GM19043 (cell line): Measurements from ENCODE around the gene ANKRD28.
"Not testable (repeated sequence)": the region's sequence is repeated elsewhere in the genome, so short reads cannot be mapped to it uniquely, and the experiment has no call there.

Experiments
- ATAC-seq: cut with Tn5 transposase; IDR thresholded peaks from one replicate; pipeline ENCODE4 v1.9.1; 2021; ENCODE audit warnings: low read depth; ENCODE audit not compliant: unreplicated experiment

Gene ANKRD28

DNA sequence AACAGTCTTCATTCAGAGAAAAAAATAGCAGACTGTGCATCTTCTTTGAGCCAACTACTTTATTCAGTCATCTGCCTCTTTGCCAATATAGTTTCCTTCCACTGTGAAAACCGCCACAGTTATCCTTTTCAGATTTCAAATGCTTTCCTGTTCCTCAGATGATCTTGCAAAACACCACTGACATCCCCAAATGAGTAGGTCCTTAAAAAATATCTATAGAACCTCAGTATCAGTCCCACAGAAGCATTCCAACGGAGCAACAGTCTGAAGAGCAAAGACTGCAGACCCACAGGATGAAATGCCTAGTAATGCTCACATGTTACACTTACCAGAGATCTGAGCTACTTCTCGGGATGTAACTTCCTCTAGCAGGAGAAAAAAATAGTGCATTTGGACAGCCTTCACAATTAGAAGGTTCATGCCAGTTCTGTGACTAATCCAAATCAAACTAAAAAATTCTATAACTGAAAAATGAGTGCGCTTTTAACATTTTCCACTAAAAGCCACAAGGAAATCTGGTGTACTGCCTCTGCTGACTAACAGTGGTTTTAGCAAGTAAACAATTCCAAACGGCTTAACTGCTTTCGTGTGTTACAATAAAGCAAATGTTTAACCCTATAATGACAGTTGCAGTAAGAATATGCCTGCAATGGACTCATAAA is at the start of gene ANKRD28:
Gene ANKRD28 (minus strand): TSS at position 338 of the 662 bp plus-strand sequence. CDS start 1,458 bp downstream, outside the sequence.
- ATAC-seq, result peak; percentile 30

DNA sequence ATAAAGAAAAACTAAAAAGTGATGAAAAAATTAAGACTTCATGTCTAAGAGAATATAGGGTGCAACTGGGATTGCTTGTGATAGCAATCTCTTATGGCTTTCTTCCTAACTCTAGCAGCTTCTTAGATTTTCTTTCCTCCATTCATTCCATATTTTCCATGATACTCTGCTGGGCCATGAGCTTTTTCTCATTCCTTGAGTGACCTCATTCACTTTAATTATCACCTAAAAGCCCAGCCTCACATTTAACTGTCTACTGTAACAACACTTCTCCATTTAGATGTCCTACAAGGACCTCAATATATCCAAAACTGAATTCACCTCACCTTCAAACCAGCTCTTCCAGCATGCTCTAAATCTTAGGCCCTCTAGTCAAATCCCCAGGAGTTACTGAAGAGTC is 49.5 kb upstream of the ANKRD28 start:
- no peak for ATAC-seq

DNA sequence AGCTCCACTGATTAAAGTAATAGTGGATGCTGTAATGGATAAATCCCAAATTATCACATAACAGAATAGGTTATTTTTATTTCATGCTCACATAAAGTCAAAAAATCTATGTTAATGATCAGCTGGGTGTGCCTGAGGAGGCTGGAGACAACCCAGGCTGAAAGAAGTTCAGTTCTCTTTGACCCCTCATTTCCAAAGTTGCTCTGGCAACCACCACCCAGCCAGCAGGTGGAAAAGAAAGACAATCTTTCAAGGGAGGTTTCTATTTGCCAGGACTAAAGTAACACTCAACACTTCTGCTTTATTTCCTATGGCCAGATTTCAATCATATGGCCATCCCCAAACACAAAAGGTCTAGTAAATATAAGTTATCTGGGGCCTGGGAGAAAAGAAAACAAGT is 48.8 kb upstream of the ANKRD28 start:
- no peak for ATAC-seq

DNA sequence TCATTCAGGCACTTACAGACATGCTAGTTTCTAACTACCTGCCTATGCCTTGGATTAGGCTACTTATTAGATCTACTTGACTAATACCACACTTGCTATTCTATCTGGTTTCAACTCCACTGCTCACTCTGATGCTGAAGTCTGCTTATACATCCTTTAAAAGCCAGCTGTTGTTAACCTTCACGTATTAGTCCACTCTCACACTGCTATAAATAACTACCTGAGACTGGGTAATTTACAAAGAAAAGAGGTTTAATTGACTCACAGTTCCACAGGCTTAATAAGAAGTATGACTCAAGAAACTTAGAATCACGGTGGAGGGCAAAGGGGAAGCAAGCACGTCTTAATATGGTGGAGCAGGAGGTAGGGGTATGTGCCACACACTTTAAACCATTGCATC is 47.7 kb upstream of the ANKRD28 start:
- ATAC-seq, result peak; percentile 81

DNA sequence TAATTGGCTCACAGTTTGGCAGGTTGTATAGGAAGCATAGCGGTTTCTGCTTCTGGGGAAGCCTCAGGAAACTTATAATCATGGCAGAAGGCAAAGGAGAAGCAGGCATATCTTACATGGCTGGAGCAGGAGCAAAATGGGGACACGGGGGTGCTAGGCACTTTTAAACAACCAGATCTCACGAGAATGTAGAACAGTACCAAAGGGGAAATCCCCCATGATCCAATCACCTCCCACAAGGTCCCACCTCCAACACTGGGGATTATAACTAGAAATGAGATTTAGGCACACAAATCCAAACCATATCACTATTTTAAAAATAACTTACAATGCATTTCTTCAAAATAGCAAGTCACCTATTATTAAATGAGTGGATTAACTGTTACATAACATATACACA is 47.1 kb upstream of the ANKRD28 start:
- ATAC-seq, result no peak

DNA sequence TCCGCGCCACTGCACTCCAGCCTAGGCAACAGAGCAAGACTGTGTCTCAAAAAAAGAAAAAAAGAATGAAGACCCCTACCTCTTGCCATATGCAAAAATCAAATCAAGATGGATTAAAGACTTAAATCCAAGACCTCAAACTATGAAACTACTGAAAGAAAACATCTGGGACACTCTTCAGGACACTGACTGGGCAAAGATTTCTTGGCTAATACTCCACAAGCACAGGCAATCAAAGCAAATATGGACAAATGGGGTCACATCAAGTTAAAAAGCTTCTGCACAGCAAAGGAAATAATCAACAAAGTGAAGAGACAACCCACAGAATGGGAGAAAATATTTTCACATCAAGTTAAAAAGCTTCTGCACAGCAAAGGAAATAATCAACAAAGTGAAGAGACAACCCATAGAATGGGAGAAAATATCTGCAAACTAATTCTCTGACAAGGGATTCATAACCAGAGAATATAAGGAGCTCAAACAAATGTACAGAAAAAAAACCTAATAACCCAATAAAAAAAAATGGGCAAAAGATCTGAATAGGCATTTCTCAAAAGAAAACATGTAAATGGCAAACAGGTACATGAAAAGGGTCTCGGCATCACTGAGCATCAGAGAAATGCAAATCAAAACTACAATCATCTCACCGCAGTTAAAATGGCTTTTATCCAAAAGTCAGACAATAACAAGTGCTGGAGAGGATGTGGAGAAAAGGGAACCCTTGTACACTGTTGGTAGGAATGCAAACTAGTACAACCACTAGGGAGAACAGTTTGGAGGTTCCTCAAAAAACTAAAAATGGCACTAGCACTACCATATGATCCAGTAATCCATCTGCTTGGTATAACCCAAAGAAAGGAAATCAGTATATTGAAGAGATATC is 43.6 kb upstream of the ANKRD28 start:
- ATAC-seq, result not testable (repeated sequence)

DNA sequence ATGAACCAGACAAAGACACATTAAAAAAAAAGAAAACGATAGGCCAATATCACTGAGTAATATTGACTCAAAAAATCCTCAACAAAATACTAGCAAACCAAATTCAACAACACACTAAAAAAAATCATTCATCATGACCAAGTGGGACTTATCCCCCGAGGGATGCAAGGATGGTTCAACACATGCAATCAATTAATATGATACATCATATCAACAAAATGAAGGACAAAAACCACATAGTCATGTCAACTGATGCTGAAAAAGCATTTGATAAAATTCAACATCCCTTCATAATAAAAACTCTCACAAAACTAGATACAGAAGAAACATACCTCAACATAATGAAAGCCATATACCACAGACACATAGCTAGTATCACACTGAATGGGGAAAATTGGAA is 41.8 kb upstream of the ANKRD28 start:
- no peak for ATAC-seq

DNA sequence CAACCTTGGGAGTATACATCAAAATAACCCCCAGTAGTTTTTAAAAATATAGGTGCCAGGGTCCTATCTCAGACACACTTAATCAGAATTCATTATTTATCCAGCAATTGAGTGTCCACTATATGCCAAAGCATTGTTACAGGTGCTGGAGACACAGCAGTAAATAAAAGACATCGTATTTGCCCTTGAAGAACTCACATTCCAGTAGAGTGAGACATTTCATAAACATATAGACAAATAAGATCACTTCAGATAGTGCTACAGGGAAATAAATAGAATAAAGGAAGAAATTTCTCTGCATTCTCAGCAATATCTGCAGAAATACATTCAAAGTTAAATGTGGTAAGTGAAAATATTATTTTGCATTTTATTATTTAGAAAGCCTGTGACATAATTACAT is 34.1 kb upstream of the ANKRD28 start:
- ATAC-seq, result no peak

DNA sequence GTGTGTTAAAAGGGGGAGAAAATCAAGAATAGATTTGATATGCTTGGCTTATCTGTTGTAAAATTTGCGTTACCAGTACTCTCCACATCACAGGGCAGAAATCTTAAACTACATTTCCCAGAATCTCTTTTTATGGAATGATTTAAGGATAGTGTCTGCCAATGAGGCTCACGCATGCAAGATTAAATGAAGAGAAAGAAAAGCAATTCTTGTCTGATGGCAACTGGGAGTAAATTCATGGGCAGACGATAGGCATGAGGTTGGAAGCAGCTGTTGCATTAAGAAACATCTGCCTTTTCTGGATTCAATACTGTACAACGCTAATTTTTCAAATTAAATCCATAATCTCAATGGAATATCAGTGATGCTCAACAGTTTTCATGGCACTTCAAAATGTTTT is 27.2 kb upstream of the ANKRD28 start:
- no peak for ATAC-seq

DNA sequence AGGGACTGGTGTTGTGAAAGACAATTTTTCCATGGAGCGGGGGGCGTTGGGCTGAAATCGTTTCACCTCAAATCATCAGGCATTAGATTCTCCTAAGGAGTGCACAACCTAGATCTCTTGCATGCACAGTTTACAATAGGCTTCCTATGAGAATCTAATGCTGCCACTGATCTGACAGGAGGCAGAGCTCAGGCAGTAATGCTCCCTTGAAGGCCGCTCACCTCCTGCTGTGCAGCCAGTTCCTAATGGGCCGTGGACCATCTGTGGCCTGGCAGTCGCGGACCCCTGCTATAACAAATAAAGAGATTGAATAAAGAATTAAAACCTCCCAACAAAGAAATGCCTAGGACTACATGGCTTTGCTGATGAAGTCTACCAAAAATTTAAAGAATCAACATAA is 25.3 kb upstream of the ANKRD28 start:
- ATAC-seq, result no peak

DNA sequence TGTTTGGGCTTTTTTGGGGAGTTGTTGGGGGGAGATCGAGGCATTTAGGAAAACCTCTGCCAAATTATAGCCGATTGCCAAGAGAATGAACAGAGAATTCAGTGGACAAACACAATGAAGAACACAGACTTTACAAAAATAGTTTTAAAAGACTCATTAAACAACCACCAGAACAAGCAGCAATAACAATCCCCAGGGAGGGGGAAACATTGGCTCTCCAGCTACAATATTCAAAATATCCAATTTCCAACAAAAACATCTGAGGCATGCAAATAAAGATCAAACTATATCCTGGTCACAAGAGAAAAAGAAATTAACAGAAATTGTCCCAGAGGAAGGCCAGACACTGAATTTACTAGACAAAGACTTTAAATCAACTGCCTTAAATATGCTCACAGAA is 24.5 kb upstream of the ANKRD28 start:
- ATAC-seq, result no peak

DNA sequence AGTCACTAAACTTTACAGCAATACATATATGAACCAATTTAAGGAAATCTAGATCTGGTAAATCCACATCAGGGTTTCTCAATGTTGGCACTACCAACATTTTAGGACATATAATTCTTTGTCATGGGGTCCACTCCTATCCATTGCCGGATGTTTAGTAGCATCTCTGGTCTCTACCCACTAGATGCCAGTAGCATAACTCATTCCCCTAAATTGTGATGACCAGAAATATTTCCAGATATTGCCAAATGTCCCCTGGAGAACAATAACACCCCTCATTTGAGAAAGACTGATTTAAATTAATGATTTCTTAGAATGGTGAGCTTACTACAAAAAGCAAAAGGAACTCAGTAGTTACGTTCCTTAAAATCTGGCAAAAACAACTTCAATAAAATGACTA is 23.1 kb upstream of the ANKRD28 start:
- no peak for ATAC-seq

DNA sequence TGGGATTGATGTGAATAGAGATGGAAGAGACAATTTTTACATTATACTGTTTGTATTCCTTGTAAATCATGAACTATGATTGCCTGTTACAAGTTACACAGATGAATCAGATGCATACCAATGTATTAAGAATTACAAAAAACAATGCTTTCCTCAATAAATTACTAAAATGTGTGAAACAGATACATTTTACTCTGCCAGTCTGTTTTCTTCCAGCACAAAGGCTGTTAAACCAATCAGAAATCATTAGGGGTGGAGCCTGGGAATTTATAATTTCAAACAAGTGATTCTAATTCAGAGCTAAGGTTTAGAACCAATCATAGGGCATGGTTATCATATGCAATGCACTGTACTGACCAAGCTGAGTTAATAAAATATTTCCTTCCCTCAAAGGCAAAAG is 21.8 kb upstream of the ANKRD28 start:
- ATAC-seq, result no peak

DNA sequence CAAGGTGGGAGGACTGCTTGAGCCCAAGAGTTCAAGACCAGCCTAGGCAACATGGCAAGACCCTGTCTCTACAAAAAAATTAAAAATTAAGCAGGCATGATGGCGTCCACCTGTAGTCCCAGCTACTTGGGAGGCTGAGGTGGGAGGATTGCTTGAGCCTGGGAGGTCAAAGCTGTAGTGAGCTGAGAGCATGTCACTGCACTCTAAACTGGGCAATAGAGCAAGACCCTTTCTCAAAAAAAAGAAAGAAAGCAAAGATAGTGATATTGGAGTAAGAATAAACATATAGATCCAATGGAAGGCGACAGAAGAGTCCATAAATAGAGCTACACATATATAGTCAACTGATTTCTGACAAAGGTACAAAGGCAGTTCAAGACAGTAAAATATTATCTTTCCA is 21.3 kb upstream of the ANKRD28 start:
- ATAC-seq, result no peak

DNA sequence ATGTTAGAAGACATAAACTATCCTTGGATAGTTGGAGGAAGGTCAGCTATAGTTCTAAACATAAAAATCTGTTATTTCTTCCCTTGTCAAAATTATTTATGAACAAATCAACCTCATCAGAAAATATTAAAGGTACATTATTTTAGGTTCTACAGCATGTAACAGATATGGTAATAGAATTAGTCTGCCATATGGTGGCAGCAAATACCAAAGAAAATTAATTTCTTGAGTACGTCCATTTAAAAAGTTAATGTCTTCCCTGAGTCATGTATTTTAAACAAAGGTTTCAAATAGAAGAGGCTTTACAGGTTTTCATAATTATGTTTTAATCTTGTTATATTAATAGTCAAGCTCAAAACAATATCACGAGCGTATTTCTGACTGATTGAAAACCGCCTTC is 17.9 kb upstream of the ANKRD28 start:
- no peak for ATAC-seq

DNA sequence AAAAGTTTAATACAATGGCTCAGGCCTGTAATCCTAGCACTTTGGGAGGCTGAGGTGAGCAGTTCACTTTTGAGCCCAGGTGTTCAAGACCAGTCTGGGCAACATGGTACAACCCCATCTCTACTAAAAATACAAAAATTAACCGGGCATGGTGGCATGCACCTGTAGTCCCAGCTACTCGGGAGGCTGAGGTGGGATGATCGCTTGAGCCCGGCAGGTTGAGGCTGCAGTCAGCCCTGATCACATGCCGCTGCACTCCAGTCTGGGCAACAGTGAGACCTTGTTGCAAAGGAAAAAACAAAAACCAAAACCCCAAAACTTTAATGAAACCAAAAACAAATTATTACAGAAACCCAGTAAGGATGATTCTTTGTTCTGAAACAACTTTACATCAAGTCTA is 15.3 kb upstream of the ANKRD28 start:
- ATAC-seq, result not testable (repeated sequence)

DNA sequence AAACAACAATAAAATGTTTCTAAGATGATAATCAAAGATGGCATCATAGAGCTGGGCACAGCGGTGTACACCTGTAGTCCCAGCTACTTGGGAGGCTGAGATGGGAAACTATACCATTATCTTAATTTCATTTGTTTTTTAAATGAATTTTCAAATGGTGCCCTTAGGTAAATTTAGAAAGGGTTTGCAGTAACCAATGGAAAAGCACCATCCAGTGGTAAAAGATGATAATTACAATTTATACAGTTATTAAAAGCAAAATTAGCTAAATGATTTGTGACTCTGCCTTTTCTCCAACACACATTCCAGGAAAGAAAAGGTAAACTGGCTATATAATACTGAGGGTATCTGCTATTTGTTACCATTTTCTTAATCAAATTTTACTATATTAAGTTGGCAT is 14.4 kb upstream of the ANKRD28 start:
- no peak for ATAC-seq

DNA sequence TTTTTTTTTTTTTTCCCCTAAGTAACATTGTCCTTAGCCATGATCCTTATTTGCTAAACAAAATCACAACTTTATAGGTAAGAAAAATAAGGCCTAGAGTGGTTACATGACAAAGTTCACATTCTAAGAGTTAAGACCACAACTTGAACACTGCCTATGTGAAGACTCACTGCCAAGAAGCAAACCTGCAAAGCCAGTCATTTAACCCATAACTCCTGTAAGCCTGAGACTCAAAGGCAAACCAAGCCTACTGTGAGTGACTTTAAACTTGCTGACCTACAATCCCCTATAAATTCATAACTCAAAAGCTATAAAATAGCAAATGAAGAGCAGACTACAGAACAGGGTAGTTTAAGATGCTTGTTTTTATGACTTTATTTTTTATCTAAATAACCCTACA is 12.9 kb upstream of the ANKRD28 start:
- no peak for ATAC-seq

DNA sequence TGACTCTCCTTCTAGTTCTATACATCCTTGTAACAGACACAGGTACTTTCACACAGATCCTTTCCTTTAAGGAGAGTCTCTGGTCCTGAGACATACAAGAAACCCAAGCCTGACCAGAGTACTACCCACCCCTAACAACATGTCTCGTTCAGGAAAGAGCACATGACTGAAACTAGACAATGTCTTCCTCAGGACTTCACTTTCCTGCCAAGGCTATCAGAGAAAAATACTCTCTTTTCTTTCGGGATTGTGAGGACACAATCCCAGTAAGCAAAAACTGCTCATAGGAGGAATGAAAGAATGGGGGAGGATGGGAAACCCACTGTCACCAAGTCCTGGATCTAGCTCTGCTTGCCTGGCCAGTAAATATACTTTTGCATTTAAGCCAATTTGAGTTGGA is 11.5 kb upstream of the ANKRD28 start:
- no peak for ATAC-seq

DNA sequence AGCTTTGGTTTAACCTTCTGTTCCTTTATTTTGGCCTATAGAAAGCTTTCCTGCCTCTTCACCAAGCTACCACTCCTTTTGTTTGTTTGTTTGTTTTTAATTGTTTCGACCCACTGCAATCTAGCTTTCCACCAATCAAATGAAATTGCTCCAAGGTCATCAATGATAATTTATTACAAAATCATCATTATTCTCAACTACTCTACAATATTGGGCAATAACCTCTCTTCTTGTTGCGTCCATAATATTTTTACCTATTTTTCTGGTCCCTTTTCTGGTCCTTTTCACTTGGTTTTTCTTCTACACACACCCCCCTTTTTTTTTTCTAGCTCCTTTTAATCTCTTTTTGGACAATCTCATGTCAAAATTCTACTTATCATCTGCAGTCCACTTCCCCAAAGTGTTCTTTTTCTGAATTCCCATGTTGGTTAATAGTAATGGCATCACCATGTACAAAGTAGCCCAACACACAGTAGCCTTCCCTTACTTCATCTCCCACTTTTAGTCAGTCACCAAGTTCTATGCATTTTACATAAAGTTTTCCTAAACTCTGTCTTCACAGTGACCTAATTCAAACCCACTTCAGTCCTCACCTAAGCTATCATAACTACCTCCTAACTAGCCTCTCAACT is 11.0 kb upstream of the ANKRD28 start:
- no peak for ATAC-seq

DNA sequence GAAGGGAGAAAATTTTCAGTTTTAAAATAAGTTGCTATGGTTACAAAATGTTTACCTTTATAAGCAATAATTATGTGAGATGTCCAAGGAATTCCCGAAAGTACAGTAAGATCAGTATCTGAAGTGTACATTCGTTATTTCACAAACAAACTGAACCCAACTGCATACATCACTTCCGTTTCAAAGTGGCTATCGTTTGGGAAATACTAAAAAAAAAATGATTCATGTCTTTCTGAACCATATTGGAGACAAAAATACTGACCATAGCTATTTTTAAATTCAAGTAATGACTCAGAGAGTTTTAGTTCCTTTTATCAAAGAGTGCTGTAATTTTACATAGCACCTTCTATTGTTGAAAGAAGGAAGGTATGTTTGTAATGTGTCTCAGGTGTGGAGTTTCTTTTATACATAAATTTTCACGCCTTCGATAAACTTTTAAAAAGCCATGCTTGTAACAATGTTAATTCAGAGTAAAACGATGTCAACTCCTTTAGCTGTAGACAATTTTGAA is 8.0 kb upstream of the ANKRD28 start:
- peak; percentile 67 for ATAC-seq
